Measurements from ENCODE around the gene LHPP.

The LHPP gene

DNA sequence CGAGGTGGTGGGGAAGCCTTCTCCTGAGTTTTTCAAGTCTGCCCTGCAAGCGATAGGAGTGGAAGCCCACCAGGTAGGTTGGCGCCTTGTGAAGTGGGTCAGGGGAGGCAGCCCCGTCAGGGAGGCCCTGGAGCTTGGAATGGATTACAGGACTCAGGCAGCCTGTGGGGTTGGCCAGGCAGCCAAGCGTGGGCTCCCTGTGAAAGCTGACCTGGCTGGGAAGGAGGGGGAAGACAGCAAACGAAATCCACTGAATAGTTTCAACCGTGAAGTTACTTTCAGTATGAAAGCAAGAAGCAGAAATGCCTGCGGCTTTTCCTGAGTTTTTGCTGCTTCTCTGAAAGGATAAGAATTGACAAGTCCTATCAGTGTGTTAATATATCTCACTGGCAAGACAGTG lies 36.4 kb downstream of the LHPP start:
- DNase-seq = no peak

DNA sequence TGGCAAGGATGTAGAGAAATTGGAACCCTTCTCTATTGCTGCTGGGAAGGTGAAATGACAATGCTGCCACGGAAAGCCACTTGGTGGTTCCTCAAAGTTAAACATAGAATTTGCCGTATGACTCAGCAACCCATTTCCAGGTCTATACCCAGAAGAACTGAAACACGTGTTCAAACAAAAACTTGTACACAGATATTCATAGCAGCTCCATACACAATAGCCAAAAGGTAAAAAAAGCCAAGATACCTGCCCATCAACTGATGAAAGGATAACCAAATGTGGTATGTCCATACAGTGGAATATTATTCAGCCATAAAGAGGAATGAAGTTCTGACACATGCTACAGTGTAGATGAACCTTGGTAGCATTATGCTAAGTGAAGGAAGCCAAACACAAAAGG lies 39.1 kb downstream of the LHPP start:
- peak in 1 of 5 experiments; percentile 49 for DNase-seq

DNA sequence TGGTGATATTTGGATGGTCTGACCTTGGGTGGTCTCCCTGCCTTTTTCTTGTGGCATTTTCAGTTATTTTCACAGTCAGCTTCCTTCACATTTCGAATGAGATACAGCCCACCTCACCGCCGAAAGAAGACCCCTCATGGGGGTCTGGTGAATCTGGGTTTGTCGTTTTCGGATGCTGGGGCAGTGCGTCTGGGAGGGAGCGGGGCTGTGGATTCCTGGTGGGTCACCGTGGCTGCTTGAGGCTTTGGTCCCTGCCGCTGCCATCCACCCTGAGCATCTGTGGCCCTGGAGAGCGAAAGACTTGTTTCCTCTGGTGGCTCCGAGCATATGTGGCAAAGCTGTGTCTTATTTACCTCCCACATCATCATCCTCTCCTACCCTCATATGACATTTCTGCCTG lies 43.1 kb downstream of the LHPP start:
- DNase-seq = no peak

DNA sequence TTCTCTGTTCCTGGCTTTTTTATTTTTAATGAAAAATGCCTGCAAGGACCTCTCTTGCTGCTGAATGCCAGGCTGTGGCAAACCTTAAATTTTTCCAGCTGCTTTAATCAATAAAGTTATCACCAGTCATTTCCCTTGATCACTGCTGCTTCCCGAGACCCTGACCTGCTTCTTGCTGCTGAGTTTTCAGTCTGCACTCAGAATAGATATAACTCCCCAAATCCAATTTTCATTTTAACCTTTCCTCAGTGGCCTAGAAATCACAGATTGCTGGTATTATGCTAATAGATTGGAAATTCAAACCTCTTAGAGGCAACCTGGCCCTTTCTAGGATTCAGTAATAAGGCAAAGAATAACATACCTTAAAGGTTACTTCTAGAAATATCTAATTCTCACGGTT lies 43.7 kb downstream of the LHPP start:
- no peak for DNase-seq

DNA sequence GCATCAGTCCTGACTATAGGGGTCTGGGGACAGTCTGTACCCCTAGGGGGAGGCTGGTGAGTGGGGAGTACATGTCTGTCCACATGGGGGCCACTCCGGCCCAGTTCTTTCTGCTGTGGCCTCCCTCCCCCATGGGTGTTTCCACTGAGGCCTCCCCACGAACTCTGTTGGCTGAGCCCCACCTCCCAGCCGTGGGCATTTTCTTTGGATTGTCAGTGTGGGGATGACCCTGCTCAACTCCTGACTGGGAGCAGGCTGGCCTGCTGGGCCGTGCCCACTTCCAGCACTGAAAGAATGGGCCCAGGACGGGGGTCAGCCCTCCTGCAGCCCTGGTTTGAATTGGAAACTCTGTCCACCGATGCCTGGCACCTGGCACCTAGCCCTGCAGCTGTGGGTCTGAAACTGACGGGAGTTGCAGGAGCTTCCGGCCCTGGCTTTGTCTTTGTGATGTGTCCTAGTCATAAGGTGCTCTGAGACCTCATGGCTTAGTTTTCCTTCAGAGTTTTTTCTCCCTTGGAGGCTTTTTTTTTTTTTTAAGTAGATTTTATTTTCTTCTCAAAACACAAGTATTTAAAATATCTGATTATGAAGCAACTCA lies 46.5 kb downstream of the LHPP start:
- no peak for DNase-seq

DNA sequence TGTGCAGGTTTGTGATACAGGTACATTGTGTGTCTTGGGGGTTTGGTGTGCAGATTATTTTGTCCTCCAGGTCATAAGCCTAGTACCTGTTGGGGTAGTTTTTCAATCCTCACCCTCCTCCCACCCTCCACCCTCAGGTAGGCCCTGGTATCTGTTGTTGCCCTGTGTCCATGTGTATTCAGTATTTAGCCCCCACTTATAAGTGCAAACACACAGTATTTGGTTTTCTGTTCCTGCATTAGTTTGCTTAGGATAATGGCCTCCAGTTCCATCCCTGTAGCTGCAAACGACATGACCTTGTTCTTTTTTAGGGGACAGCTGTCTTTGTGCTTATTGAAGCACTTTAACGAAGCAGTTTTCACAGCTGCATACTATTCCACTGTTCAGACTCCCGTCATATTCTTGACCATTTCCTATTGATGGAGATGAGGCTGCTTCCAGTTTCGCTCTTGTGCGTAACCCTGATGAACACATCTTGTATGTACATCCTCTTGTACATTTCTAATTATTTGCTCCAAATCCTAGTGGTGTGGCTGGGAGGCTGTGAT lies 47.4 kb downstream of the LHPP start:
- no peak for DNase-seq

DNA sequence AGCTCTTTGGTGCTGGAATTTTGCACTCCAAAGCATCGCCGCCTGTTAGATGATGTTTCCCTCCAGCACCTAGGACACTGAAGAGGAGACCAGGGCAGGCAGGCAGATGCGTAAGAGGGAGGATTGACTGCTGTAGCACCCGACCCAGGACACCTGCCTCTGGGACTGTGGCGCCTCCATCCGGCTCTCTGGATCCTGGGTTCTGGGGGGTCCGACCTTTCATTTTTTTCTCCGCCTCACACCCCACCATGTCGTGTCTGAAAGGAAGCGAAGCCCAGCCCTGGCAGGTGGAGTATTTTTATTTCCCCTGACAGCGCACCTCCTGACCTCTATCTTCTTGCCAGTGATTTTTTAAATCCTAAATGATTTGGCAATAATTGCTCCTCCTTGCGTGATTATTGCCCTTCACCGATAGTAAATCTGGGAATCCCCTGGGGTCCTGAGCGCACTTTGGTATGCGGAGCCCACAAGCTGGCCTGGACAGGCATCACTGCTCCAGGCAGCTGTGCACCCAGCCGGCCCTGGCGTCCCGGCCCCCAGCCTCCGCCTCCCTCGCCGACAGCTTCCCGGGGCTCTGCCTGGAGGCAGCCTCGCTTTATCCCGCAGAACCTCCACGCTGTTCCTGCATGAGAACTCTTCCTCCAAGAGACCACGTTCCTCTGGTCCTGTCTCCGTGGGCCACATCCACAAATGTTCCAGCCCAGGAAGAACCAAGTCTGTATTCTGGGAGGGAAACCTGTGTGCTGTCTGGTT lies 48.4 kb downstream of the LHPP start:
- DNase-seq = no peak

DNA sequence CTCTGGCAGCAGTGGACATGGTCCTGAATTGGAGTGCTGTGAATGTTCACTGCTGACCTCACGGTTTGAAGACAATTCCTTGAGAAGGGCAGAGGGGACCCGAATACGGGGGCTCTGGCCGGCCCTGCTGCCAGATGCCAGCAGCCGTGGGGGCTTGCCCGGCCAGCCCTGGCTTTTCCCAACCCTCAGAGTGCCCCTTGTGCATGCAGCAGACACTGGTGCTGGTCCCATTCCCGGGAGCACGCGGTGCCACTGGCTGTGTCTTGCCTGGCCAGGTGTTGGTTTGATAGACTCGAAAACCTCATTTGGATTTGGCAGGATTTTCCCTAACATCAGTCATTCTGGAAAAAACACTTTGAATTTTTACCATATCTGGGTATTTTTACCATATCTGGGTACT lies 49.1 kb downstream of the LHPP start:
- DNase-seq = no peak

DNA sequence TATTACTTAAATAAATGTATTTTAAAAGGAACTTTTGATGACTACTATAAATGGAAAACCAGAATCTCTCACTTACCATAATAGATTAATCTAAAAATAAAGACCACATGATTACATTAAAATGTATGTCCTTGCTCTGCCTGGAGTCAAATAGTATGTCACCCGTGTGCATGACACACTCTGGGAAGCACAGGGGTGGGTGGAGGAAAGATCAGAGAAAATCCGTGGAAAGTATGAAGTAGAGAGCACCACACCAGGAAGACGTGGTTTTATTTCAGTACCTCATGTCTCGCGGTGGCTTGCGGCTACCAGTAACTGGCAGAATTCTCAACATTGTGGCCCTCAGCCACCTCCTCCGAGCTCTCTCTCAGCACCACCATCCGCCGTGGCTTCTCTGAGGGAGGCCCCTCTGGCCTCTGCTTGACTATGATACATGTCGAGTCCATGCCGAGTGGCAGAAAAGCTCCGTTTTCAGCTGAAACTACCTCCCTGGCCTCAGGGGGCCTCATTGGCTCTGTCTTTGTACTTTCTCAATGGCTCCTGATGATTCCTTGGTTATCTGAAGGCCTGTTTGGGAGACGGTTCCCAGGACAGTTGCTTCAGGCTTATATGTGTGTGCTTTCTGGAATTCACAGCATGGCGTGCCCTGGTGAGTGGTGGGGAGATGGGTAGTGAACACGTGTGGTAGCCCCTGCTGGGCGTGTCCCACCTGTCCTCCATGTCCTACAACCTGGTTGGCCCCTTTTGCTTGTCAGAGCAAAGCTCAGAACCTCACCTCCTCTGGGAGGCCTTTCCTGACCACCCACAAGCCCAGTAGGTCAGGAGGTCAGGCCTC lies 49.8 kb downstream of the LHPP start:
- peak in 1 of 5 experiments; percentile 4 for DNase-seq

DNA sequence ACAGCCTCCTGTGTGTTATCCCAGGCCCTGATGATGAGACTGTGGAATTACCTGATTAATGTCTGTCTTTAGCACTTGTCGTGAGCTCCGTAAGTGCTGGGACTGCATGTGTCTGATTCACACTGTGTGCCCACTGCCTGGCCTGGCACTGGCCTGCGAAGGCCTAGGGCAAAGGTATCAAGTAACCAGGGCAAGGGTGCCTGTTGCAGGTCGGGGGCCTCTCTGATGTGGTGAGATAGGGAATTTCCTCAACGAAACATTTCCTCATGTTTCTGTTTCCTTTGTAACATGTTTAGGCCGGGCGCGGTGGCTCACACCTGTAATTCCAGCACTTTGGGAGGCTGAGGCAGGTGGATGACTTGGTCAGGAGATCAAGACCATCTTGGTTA lies 50.4 kb downstream of the LHPP start:
- no peak for DNase-seq

DNA sequence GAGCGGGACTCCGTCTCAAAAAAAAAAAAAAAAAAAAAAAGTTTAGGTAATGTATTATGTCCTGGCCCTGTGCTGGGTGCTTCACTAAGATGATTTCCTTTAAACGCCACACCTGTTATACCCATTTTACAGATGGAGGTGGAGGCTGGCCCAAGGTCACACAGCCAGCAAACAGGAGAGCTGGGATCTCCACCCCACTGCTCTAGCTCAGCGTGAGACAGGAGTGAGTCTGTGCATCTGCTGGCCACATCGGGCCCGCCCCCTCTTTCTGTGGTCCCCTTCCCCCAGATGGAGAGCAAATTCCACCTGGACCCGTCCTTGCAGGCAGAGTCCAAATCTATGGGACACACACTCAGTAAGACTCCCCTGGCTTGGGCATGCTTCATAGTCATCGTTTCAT lies 51.0 kb downstream of the LHPP start:
- no peak for DNase-seq

DNA sequence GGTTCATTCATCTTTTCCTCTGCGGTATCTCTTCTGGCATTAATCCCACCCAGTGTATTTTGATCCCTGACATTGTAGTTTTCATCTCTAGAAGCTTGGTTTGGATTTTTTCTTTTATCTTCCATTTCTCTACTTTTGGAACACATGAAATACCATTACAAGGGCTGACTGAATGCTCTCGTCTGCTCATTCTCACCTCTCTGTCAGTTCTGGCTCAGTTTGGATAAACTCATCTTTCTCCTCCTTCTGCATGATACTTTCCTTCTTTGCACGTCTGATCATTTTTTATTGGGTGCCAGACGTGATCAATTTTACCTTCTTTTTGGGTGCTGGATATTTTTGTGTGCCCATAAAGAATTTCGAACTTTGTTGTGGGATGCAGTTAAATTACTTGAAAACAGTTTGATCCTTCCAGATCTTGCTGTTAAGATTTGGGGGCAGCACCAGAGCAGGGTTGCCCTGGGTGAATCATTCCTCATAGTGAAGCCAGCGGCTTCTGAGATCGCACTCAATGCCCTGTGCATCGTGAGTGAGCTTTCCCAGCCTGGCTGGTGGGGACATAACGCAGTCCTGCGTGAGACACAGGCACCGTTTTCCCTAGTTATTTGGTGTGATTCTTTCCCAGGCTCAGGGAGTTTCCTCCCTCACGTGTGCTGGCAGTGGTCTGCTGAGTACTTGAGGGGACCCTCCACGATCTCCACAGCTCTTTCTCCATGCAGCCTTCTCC lies 53.8 kb downstream of the LHPP start:
- DNase-seq = no peak

DNA sequence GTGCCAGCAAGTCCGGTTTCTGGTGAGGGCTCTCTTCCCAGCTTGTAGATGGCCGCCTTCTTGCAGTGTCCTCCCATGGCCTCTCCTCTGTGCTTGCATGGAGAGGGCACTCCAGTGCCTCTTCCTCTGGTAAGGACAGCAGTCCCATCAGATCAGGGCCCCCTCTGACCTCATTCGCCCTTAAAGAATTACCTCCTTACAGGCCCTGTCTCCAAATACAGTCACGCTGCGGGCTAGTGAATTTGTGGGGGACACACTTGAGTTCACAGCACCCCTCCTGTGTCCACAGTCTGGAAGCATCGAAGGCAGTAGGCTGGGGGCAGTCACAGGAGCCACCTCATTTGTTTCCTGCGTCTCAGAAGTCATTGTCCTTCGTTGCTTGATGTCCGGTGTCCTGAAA lies 54.6 kb downstream of the LHPP start:
- DNase-seq = no peak

DNA sequence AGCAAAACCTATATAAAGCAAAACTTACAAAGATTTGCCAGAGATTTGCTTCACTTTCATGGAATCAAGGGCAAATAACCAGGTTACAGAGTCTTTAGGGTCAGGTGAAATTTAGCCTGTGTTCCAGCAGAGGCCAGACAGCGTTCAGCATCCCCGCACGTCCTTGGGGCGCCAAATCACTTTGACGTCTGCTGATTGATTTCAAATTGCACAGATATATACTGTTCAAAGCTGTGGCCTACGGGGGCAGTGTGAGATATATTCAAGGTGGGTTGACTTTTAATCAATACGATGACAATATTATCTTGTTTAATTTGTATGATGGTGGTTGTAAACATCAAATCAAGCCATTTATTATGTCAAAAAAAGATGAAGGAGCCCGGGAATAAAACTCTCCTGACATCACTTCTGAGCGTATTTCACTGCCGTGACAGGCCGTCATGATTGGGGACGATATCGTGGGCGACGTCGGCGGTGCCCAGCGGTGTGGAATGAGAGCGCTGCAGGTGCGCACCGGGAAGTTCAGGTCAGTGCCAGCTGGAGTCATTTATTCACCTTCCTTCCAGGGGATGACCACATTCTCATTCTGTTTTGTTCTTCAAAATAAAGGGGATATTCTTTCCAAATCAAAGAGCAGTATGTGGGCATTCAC lies 55.2 kb downstream of the LHPP start:
- DNase-seq = no peak

DNA sequence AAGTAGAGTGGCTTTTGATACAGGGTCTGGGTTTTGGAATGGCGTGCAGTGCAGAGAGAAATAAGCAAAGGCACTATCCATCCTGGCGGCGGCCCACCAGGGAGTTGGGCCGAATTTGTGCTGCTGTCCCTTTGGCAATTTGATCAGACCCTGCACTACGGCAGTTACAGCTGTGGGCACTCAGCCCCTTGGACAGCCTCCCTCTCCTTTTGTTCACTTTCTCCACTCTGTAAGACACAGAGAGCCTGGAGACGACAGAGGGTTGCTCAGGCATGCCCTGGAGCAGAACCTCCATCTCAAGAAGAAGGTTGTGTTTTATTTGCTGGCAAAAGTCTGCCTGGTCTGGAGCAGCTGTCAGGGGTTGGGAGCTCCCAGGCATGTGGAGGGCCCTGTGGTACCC lies 55.8 kb downstream of the LHPP start:
- DNase-seq = no peak

DNA sequence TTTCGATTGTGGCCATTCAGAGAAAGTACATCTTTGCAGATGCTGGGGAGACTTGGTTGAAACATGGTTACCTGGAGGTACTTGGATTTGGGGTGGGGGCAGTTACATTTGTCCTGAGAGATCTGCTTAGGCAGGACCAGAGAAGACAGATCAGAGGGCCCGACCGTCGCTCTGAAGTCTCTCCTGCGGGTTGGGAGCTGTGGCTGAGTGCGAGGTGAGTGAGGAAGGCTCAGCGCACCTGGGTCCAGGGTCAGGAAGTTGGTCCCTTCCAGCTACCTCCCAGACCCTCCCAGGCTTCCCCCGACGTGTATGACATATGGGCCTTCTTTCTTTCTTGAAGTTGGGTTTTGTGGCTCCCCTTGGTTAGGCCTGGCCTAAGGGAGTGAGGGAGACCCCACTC lies 56.3 kb downstream of the LHPP start:
- DNase-seq = no peak

DNA sequence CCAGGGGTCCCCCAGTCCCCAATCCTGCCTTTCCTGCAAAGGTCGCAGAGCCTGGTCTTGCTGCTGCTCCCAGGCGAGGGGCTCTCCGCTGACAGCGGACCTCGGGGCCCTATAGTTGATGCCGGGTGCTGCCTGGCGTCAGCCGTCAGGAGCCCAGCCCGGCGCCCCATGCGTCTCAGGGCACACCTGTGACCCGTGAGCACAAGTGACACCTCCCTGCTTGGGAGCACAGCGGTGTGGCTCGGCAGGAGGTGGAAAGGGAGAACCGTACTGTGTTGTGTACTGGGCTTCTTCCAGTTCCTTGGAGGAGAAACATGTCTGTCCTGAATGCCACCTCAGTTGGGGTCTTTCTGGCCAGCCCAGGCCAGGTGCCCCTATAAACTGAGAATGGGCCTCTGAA lies 56.7 kb downstream of the LHPP start:
- no peak for DNase-seq

DNA sequence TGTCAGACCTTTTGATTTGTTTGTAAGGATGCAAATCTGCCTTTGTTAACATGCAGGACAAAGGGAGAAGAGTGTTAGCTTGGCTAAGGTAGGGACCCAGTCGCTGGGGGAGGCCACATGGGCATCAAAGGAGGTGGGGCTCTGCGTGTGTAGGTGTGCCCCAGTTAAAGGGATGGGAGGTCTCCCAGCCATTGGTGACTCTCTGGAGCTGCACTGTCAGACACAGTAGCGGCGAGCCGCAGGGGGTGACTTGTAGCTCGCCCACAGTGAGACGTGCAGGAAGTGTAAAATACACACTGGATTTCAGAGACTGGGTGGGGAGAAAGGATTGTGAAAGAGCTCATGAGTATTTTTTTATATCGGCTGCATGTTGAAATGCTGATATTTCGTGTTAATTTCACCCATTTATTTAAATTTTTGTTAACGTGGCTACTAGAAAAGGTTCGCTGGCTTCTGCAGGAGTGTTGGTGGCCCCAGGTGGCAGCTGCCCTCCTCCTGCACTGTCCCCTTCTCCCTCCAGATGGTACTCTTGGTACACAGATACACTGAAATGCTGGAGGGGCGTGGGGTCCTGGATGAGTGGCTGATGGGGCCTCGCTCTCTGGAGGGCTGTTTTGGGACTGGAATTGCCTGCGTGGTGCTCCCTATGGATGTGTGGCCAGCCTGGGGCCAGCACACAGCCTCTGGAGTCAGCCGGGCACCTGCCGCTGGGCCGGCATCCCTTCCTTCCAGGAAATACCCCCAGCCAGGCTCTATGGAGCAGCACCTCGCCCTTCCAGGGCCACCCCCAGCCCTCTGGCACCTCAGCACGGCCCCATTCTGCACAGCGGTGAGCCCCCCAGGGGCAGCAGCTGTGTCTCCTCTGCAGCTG lies 59.2 kb downstream of the LHPP start:
- DNase-seq = no peak

DNA sequence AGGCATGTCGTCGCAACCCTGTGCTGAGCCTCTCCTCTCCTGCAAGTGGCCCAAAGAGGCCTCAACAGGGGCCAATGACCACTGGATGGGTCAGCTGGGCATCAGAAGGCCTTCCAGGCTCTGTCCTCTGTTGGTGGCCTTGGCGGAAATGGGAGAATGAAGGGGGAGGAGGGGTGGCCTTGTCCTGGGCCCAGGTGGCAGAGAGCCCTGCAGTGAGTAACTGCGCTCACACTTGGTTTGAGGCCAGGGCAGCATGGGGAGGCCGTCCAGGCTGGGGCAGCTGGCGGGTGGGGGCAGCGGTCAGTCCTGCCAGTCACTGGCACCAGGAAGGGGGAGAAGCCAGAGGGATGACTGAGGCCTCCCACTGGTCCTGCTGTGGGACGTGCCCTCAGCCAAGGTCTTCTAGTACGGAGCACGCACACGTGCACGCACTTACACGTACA lies 59.8 kb downstream of the LHPP start:
- DNase-seq = no peak

DNA sequence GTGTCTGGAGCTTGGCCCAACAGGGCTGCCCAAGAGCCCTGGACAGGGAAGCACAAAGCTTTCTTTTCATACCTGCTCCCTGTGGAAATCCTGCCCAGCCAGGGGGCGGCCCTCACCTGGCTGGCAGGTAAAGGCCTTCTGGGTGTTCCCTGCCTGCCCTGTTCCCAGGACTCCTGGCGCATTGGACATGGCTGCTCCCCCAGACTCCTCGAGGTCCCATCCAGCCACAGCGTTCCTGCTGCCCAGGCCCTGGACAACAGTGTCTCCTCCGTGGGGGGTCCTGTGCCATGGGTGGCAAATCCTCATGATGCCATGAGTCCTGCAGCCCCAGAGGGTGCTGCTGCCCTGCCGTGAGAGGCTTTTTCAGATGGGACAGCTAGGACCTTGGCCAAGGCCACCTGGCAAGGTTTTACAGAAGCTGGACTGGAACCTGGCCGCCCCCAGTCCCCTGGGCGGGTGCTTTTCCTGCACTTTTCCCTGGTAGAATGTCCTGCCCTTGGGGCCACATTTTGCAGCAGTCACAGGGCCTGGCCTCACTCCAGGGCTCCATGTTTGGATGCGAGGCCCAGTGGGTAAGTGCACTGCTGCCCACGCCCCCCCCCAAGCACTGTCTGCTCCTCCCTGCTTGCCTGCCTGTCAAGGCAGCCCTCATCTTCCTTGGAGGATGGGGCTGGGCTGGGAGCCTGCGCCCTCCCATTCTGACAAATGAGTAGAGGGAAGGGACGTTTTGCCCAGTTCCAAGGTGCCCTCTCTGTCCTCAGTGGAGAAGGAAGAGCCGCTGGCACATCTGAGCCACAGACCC lies 60.7 kb downstream of the LHPP start:
- DNase-seq = no peak
